SH-SY5Y (cell line): ENCODE measurements around the gene GPHN.

Source experiments
- GATA2 ChIP-seq: IDR thresholded peaks from 2 replicates; pipeline ENCODE4 v1.6.1; 2011; ENCODE audit warnings: mild to moderate bottlenecking, low read depth, low read length
- GATA3 ChIP-seq: IDR thresholded peaks from 2 replicates; pipeline ENCODE4 v1.6.1; 2011; ENCODE audit warnings: low read depth, mild to moderate bottlenecking, low read length, moderate library complexity

- TF ChIP-seq GATA2 (no peak), GATA3 (no peak)
Observed at GRCh38 chr14:66993512-66993911, 485.6 kb downstream of the GPHN start.
